ENCODE measurements around the gene SNAP47.

SNAP47 gene

GRCh38 chr1:227744668-227745067 is 9.4 kb downstream of the SNAP47 start:
- H3K9ac ChIP-seq (ENCODE audit: low read depth, low read length): no peak overlapping the region
- H3K4me1 ChIP-seq (ENCODE audit: control insufficient read depth, insufficient read depth, low read length): no peaks in the 10 kb centered on the region
- H3K36me3 ChIP-seq (ENCODE audit: insufficient read depth, low read length): peaks cover 12% of the 10 kb centered on the region
- H3K9me3 ChIP-seq (replicated peaks; ENCODE audit: low read length): no peaks in the 10 kb centered on the region
- H3K4me2 ChIP-seq (ENCODE audit: low read length): no peak overlapping the region
- no peaks in the 10 kb centered on the region for H3K27me3 ChIP-seq (ENCODE audit: control insufficient read depth, insufficient read depth, low read length)
- no peak overlapping the region for H3K4me3 ChIP-seq (ENCODE audit: low read length)

- peaks cover 12% of the 10 kb centered on the region for H3K36me3 ChIP-seq (ENCODE audit: insufficient read depth, low read length)
- no peak overlapping the region for H3K4me2 ChIP-seq (ENCODE audit: low read length)
- no peak overlapping the region for H3K9ac ChIP-seq (ENCODE audit: low read depth, low read length)
- no peaks in the 10 kb centered on the region for H3K9me3 ChIP-seq (replicated peaks; ENCODE audit: low read length)
- H3K27me3 ChIP-seq (ENCODE audit: control insufficient read depth, insufficient read depth, low read length): no peaks in the 10 kb centered on the region
- H3K4me1 ChIP-seq (ENCODE audit: control insufficient read depth, insufficient read depth, low read length): no peaks in the 10 kb centered on the region
- no peak overlapping the region for H3K4me3 ChIP-seq (ENCODE audit: low read length)
Measured at GRCh38 chr1:227745568-227746265, 10.5 kb downstream of the SNAP47 start.

- Histone ChIP-seq H3K4me2 (ENCODE audit: low read length) (no peak overlapping the region), H3K4me1 (ENCODE audit: control insufficient read depth, insufficient read depth, low read length) (no peaks in the 10 kb centered on the region), H3K9me3 (replicated peaks; ENCODE audit: low read length) (no peaks in the 10 kb centered on the region), H3K36me3 (ENCODE audit: insufficient read depth, low read length) (peaks cover 12% of the 10 kb centered on the region), H3K4me3 (ENCODE audit: low read length) (no peak overlapping the region), H3K9ac (ENCODE audit: low read depth, low read length) (no peak overlapping the region), H3K27me3 (ENCODE audit: control insufficient read depth, insufficient read depth, low read length) (no peaks in the 10 kb centered on the region)
Measured at GRCh38 chr1:227746676-227747075, 11.4 kb downstream of the SNAP47 start.

- Histone ChIP-seq H3K36me3 (ENCODE audit: insufficient read depth, low read length) (peaks cover 12% of the 10 kb centered on the region), H3K4me1 (ENCODE audit: control insufficient read depth, insufficient read depth, low read length) (no peaks in the 10 kb centered on the region), H3K9me3 (replicated peaks; ENCODE audit: low read length) (no peaks in the 10 kb centered on the region), H3K27me3 (ENCODE audit: control insufficient read depth, insufficient read depth, low read length) (no peaks in the 10 kb centered on the region), H3K4me2 (ENCODE audit: low read length) (no peak overlapping the region), H3K9ac (ENCODE audit: low read depth, low read length) (no peak overlapping the region), H3K4me3 (ENCODE audit: low read length) (no peak overlapping the region)
Measured at GRCh38 chr1:227747382-227747781, 12.1 kb downstream of the SNAP47 start.

GRCh38 chr1:227747948-227748495 is 12.8 kb downstream of the SNAP47 start:
- Histone ChIP-seq H3K27me3 (ENCODE audit: control insufficient read depth, insufficient read depth, low read length) (no peaks in the 10 kb centered on the region), H3K9me3 (replicated peaks; ENCODE audit: low read length) (no peaks in the 10 kb centered on the region), H3K4me3 (ENCODE audit: low read length) (no peak overlapping the region), H3K9ac (ENCODE audit: low read depth, low read length) (no peak overlapping the region), H3K4me1 (ENCODE audit: control insufficient read depth, insufficient read depth, low read length) (no peaks in the 10 kb centered on the region), H3K4me2 (ENCODE audit: low read length) (no peak overlapping the region), H3K36me3 (ENCODE audit: insufficient read depth, low read length) (peaks cover 12% of the 10 kb centered on the region)

GRCh38 chr1:227748496-227749182 is 13.4 kb downstream of the SNAP47 start:
- Histone ChIP-seq H3K9me3 (replicated peaks; ENCODE audit: low read length) (no peaks in the 10 kb centered on the region), H3K4me3 (ENCODE audit: low read length) (no peak overlapping the region), H3K9ac (ENCODE audit: low read depth, low read length) (no peak overlapping the region), H3K36me3 (ENCODE audit: insufficient read depth, low read length) (peaks cover 12% of the 10 kb centered on the region), H3K27me3 (ENCODE audit: control insufficient read depth, insufficient read depth, low read length) (no peaks in the 10 kb centered on the region), H3K4me2 (ENCODE audit: low read length) (no peak overlapping the region), H3K4me1 (ENCODE audit: control insufficient read depth, insufficient read depth, low read length) (peaks cover 2% of the 10 kb centered on the region)

- Histone ChIP-seq H3K9ac (ENCODE audit: low read depth, low read length) (no peak overlapping the region), H3K36me3 (ENCODE audit: insufficient read depth, low read length) (peaks cover 12% of the 10 kb centered on the region), H3K4me1 (ENCODE audit: control insufficient read depth, insufficient read depth, low read length) (peaks cover 8% of the 10 kb centered on the region), H3K9me3 (replicated peaks; ENCODE audit: low read length) (no peaks in the 10 kb centered on the region), H3K4me2 (ENCODE audit: low read length) (no peak overlapping the region), H3K27me3 (ENCODE audit: control insufficient read depth, insufficient read depth, low read length) (no peaks in the 10 kb centered on the region), H3K4me3 (ENCODE audit: low read length) (no peak overlapping the region)
Measured at GRCh38 chr1:227749225-227749624, 14.0 kb downstream of the SNAP47 start.

- peaks cover 12% of the 10 kb centered on the region for H3K36me3 ChIP-seq (ENCODE audit: insufficient read depth, low read length)
- no peak overlapping the region for H3K4me2 ChIP-seq (ENCODE audit: low read length)
- H3K4me1 ChIP-seq (ENCODE audit: control insufficient read depth, insufficient read depth, low read length): peaks cover 11% of the 10 kb centered on the region
- H3K9ac ChIP-seq (ENCODE audit: low read depth, low read length): no peak overlapping the region
- no peaks in the 10 kb centered on the region for H3K9me3 ChIP-seq (replicated peaks; ENCODE audit: low read length)
- no peaks in the 10 kb centered on the region for H3K27me3 ChIP-seq (ENCODE audit: control insufficient read depth, insufficient read depth, low read length)
- no peak overlapping the region for H3K4me3 ChIP-seq (ENCODE audit: low read length)
Measured at GRCh38 chr1:227749916-227750710, 14.9 kb downstream of the SNAP47 start.

GRCh38 chr1:227753999-227754711 is 18.9 kb downstream of the SNAP47 start:
- Histone ChIP-seq H3K36me3 (ENCODE audit: insufficient read depth, low read length) (peaks cover 7% of the 10 kb centered on the region), H3K9me3 (replicated peaks; ENCODE audit: low read length) (no peaks in the 10 kb centered on the region), H3K4me2 (ENCODE audit: low read length) (no peak overlapping the region), H3K27me3 (ENCODE audit: control insufficient read depth, insufficient read depth, low read length) (no peaks in the 10 kb centered on the region), H3K4me1 (ENCODE audit: control insufficient read depth, insufficient read depth, low read length) (peaks cover 25% of the 10 kb centered on the region), H3K4me3 (ENCODE audit: low read length) (no peak overlapping the region), H3K9ac (ENCODE audit: low read depth, low read length) (no peak overlapping the region)

- no peaks in the 10 kb centered on the region for H3K27me3 ChIP-seq (ENCODE audit: control insufficient read depth, insufficient read depth, low read length)
- H3K36me3 ChIP-seq (ENCODE audit: insufficient read depth, low read length): peaks cover 5% of the 10 kb centered on the region
- no peak overlapping the region for H3K4me2 ChIP-seq (ENCODE audit: low read length)
- no peaks in the 10 kb centered on the region for H3K9me3 ChIP-seq (replicated peaks; ENCODE audit: low read length)
- no peak overlapping the region for H3K9ac ChIP-seq (ENCODE audit: low read depth, low read length)
- H3K4me1 ChIP-seq (ENCODE audit: control insufficient read depth, insufficient read depth, low read length): peaks cover 32% of the 10 kb centered on the region
- H3K4me3 ChIP-seq (ENCODE audit: low read length): no peak overlapping the region
Measured at GRCh38 chr1:227754958-227755357, 19.7 kb downstream of the SNAP47 start.
